HepG2 (cell line): ENCODE data around the gene CDK10. TPM values are rescaled to one million over a fixed set of nuclear protein-coding genes. Genes with fewer than 3 reads are reported as not detected.

ENCODE experiments used
- ETV6 ChIP-seq: sonication (generic); formaldehyde crosslinking; conservative IDR thresholded peaks from 2 replicates; pipeline ENCODE4 v1.4.0; 2020; ENCODE audit warnings: missing genetic modification reagents
- FIP1L1 ChIP-seq: fragments of 200-400 bp; formaldehyde crosslinking; IDR thresholded peaks from 2 replicates; pipeline ENCODE4 v1.6.1; 2018; ENCODE audit warnings: low read depth, mild to moderate bottlenecking, low read length, moderate library complexity, borderline replicate concordance; ENCODE audit not compliant: insufficient read depth
- MED13 ChIP-seq: sonication (generic); formaldehyde crosslinking; IDR thresholded peaks from 2 replicates; pipeline ENCODE4 v1.5.0; 2020; ENCODE audit warnings: missing genetic modification reagents
- PCBP1 ChIP-seq: fragments of 200-400 bp; formaldehyde crosslinking; IDR thresholded peaks from 2 replicates; pipeline ENCODE4 v1.6.1; 2017; ENCODE audit warnings: mild to moderate bottlenecking, low read depth, low read length, borderline replicate concordance
- RFXANK ChIP-seq: IDR thresholded peaks from 2 replicates; pipeline ENCODE4 v1.6.1; 2016
- SMAD1 ChIP-seq: sonication (generic); formaldehyde crosslinking; IDR thresholded peaks from 2 replicates; pipeline ENCODE4 v1.4.0; 2020; ENCODE audit warnings: missing genetic modification reagents, low read depth, mild to moderate bottlenecking, borderline replicate concordance
- TOPORS ChIP-seq: sonication (generic); formaldehyde crosslinking; IDR thresholded peaks from 2 replicates; pipeline ENCODE4 v1.8.0; 2023; ENCODE audit warnings: mild to moderate bottlenecking, missing genetic modification reagents
- ZNF205 ChIP-seq: IDR thresholded peaks from 2 replicates; pipeline ENCODE4 v1.6.1; 2018; ENCODE audit warnings: missing biosample characterization, missing genetic modification reagents
- ZNF30 ChIP-seq: sonication (generic); formaldehyde crosslinking; IDR thresholded peaks from 2 replicates; pipeline ENCODE4 v1.5.0; 2020; ENCODE audit warnings: mild to moderate bottlenecking, missing genetic modification reagents
- ZNF337 ChIP-seq: sonication (generic); formaldehyde crosslinking; IDR thresholded peaks from 2 replicates; pipeline ENCODE4 v1.5.1; 2020; ENCODE audit warnings: missing genetic modification reagents, low read depth, mild to moderate bottlenecking, borderline replicate concordance
- ZNF343 ChIP-seq: sonication (generic); formaldehyde crosslinking; IDR thresholded peaks from 2 replicates; pipeline ENCODE4 v1.4.0; 2020; ENCODE audit warnings: mild to moderate bottlenecking, missing genetic modification reagents
- ZNF432 ChIP-seq: sonication (generic); formaldehyde crosslinking; IDR thresholded peaks from 2 replicates; pipeline ENCODE4 v1.5.0; 2020; ENCODE audit warnings: missing genetic modification reagents, mild to moderate bottlenecking, borderline replicate concordance
- ZNF724P ChIP-seq: sonication (generic); formaldehyde crosslinking; IDR thresholded peaks from 2 replicates; pipeline ENCODE4 v1.8.0; 2022; ENCODE audit warnings: missing genetic modification reagents, borderline replicate concordance
- ZSCAN30 ChIP-seq: sonication (generic); formaldehyde crosslinking; IDR thresholded peaks from 2 replicates; pipeline ENCODE4 v1.5.0; 2020; ENCODE audit warnings: mild to moderate bottlenecking, missing genetic modification reagents
- polyA plus RNA-seq, 8 experiments: library from polyadenylated mRNA; depleted of rRNA in 3 of 8; stranded (reverse) in 7 of 8; unstranded in 1 of 8; fragments of >200 nt; fragmentation: Illumina TruSeq in 4 of 8; extraction: Trizol in 4 of 8; gene quantifications; 2 replicates each; pipeline versions ENCODE4 v1.2.1 to v1.2.3, GENCODE V29; 2011 to 2016; ENCODE audit warnings: low read depth in 4 of 8, missing spikeins in 1 of 8, mixed read lengths in 1 of 8; ENCODE audit not compliant: insufficient read depth in 1 of 8
- total RNA-seq, 5 experiments: library from RNA; depleted of rRNA; stranded (reverse); fragments of >200 nt; fragmentation: Illumina TruSeq; extraction: Trizol; gene quantifications; 2 replicates each; pipeline ENCODE4 v1.2.3, GENCODE V29; 2016; ENCODE audit warnings: low read depth in 1 of 5
- TF ChIP-seq, protein P1 (sequence below): sonication (generic); formaldehyde crosslinking; IDR thresholded peaks from 2 replicates; pipeline ENCODE4 v1.4.0; 2020; ENCODE audit warnings: mild to moderate bottlenecking, missing genetic modification reagents
- TF ChIP-seq, protein P2 (sequence below): sonication (generic); formaldehyde crosslinking; IDR thresholded peaks from 2 replicates; pipeline ENCODE4 v1.5.0; 2020; ENCODE audit warnings: mild to moderate bottlenecking, missing genetic modification reagents, borderline replicate concordance

CDK10 gene
- total and polyA plus RNA-seq, 2 of the 13 experiments (the other 11 are each of a cell fraction or from before 2014, with no cell fraction given) = 2.5 to 3.9 TPM

DNA sequence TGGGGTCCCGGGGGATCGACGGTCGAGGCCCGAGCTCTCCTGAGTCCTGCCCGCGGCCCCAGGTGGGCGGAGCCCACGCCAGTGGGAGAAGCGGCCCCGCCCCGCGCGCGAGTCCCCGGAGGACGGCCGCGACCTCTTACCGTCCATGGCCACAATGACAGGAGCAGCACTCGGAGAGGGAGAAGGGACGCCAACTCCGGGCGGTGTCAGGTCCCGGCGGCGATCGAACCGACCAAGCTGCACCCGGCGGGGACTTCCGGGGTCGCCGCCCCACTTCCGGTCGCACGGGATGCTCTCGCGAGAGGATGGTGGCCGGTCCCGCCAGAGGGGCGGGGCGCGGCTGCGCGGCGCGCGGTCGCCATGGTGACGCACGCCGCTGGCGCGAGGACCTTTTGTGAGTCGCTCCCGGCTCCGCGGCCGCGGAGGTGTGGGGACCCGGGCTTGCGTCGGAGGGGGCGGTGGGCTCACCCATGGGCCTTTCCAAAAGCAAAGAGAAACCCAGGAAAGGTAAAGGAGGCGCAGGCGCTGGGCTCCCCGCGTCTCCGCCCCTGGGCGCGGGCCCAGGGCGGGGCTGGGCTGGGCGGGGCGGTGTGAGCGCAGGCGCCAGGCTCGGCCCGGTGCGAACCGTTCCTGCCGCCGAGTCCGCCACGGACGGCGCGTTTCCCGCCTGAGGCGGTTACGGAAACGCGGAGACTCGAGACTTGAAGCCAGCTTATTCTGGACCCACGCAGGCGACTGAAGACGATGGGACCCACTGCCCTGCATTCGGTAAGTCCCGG, 28.9 kb upstream of the CDK10 start, which contains the start of the genes CHMP1A and SPATA33 (continued):
- TF ChIP-seq, protein P1, sequence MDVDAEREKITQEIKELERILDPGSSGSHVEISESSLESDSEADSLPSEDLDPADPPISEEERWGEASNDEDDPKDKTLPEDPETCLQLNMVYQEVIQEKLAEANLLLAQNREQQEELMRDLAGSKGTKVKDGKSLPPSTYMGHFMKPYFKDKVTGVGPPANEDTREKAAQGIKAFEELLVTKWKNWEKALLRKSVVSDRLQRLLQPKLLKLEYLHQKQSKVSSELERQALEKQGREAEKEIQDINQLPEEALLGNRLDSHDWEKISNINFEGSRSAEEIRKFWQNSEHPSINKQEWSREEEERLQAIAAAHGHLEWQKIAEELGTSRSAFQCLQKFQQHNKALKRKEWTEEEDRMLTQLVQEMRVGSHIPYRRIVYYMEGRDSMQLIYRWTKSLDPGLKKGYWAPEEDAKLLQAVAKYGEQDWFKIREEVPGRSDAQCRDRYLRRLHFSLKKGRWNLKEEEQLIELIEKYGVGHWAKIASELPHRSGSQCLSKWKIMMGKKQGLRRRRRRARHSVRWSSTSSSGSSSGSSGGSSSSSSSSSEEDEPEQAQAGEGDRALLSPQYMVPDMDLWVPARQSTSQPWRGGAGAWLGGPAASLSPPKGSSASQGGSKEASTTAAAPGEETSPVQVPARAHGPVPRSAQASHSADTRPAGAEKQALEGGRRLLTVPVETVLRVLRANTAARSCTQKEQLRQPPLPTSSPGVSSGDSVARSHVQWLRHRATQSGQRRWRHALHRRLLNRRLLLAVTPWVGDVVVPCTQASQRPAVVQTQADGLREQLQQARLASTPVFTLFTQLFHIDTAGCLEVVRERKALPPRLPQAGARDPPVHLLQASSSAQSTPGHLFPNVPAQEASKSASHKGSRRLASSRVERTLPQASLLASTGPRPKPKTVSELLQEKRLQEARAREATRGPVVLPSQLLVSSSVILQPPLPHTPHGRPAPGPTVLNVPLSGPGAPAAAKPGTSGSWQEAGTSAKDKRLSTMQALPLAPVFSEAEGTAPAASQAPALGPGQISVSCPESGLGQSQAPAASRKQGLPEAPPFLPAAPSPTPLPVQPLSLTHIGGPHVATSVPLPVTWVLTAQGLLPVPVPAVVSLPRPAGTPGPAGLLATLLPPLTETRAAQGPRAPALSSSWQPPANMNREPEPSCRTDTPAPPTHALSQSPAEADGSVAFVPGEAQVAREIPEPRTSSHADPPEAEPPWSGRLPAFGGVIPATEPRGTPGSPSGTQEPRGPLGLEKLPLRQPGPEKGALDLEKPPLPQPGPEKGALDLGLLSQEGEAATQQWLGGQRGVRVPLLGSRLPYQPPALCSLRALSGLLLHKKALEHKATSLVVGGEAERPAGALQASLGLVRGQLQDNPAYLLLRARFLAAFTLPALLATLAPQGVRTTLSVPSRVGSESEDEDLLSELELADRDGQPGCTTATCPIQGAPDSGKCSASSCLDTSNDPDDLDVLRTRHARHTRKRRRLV (CRISPR knock-in tag) = no peak
- TF ChIP-seq ZNF343 (CRISPR knock-in tag) = peak; percentile 49; the same call in 1 of the 2 replicates
- peak; percentile 81 for TF ChIP-seq ZNF205
- peak; percentile 67; the same call in 1 of the 2 replicates for TF ChIP-seq ZNF30
- TF ChIP-seq, protein P2, sequence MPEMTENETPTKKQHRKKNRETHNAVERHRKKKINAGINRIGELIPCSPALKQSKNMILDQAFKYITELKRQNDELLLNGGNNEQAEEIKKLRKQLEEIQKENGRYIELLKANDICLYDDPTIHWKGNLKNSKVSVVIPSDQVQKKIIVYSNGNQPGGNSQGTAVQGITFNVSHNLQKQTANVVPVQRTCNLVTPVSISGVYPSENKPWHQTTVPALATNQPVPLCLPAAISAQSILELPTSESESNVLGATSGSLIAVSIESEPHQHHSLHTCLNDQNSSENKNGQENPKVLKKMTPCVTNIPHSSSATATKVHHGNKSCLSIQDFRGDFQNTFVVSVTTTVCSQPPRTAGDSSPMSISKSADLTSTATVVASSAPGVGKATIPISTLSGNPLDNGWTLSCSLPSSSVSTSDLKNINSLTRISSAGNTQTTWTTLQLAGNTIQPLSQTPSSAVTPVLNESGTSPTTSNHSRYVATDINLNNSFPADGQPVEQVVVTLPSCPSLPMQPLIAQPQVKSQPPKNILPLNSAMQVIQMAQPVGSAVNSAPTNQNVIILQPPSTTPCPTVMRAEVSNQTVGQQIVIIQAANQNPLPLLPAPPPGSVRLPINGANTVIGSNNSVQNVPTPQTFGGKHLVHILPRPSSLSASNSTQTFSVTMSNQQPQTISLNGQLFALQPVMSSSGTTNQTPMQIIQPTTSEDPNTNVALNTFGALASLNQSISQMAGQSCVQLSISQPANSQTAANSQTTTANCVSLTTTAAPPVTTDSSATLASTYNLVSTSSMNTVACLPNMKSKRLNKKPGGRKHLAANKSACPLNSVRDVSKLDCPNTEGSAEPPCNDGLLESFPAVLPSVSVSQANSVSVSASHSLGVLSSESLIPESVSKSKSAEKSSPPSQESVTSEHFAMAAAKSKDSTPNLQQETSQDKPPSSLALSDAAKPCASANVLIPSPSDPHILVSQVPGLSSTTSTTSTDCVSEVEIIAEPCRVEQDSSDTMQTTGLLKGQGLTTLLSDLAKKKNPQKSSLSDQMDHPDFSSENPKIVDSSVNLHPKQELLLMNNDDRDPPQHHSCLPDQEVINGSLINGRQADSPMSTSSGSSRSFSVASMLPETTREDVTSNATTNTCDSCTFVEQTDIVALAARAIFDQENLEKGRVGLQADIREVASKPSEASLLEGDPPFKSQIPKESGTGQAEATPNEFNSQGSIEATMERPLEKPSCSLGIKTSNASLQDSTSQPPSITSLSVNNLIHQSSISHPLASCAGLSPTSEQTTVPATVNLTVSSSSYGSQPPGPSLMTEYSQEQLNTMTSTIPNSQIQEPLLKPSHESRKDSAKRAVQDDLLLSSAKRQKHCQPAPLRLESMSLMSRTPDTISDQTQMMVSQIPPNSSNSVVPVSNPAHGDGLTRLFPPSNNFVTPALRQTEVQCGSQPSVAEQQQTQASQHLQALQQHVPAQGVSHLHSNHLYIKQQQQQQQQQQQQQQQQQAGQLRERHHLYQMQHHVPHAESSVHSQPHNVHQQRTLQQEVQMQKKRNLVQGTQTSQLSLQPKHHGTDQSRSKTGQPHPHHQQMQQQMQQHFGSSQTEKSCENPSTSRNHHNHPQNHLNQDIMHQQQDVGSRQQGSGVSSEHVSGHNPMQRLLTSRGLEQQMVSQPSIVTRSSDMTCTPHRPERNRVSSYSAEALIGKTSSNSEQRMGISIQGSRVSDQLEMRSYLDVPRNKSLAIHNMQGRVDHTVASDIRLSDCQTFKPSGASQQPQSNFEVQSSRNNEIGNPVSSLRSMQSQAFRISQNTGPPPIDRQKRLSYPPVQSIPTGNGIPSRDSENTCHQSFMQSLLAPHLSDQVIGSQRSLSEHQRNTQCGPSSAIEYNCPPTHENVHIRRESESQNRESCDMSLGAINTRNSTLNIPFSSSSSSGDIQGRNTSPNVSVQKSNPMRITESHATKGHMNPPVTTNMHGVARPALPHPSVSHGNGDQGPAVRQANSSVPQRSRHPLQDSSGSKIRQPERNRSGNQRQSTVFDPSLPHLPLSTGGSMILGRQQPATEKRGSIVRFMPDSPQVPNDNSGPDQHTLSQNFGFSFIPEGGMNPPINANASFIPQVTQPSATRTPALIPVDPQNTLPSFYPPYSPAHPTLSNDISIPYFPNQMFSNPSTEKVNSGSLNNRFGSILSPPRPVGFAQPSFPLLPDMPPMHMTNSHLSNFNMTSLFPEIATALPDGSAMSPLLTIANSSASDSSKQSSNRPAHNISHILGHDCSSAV (CRISPR knock-in tag) = no peak
- TF ChIP-seq ZNF432 (CRISPR knock-in tag) = no peak
- TF ChIP-seq FIP1L1 = no peak
- TF ChIP-seq PCBP1 = peak; percentile 55; the same call in 1 of the 2 replicates
- peak; percentile 72 for TF ChIP-seq TOPORS (CRISPR knock-in tag)
- TF ChIP-seq ZNF337 = 0 out of 2 replicates have a peak, but pooled peaks have one; percentile 30
- peak; percentile 80; the same call in 1 of the 2 replicates for TF ChIP-seq ZSCAN30 (CRISPR knock-in tag)
- peak; percentile 84 for TF ChIP-seq ZNF724P (CRISPR knock-in tag)
- peak; percentile 44; the same call in 1 of the 2 replicates for TF ChIP-seq MED13 (CRISPR knock-in tag)
- no peak for TF ChIP-seq SMAD1 (CRISPR knock-in tag)
- TF ChIP-seq ETV6 = peak; percentile 93
- TF ChIP-seq RFXANK (CRISPR knock-in tag) = peak; percentile 42; the same call in 1 of the 2 replicates
